Osteocyte (in vitro differentiated cells): ENCODE measurements around the gene LZTFL1. TPM values are rescaled to one million over a fixed set of nuclear protein-coding genes. Genes with fewer than 3 reads are reported as not detected.

Experiments used
- DNase-seq: peaks from one replicate; pipeline ENCODE4 v3.0.0; 2021; ENCODE audit warnings: mixed read lengths; ENCODE audit not compliant: unreplicated experiment; ENCODE audit errors: extremely low spot score
- H3K27ac Mint-ChIP-seq: one replicate; pipeline ENCODE4 v1.8.0; 2021; ENCODE audit warnings: mild to moderate bottlenecking, mixed read lengths; ENCODE audit not compliant: unreplicated experiment
- H3K27me3 Mint-ChIP-seq: one replicate; pipeline ENCODE4 v1.8.0; 2021; ENCODE audit warnings: mixed read lengths; ENCODE audit not compliant: unreplicated experiment
- H3K36me3 Mint-ChIP-seq: one replicate; pipeline ENCODE4 v1.8.0; 2021; ENCODE audit warnings: mixed read lengths; ENCODE audit not compliant: unreplicated experiment
- H3K4me1 Mint-ChIP-seq: one replicate; pipeline ENCODE4 v1.8.0; 2021; ENCODE audit warnings: mixed read lengths; ENCODE audit not compliant: unreplicated experiment
- H3K4me3 Mint-ChIP-seq: one replicate; pipeline ENCODE4 v1.8.0; 2021; ENCODE audit warnings: mild to moderate bottlenecking, moderate library complexity, mixed read lengths; ENCODE audit not compliant: unreplicated experiment
- H3K9me3 Mint-ChIP-seq: one replicate; pipeline ENCODE4 v1.8.0; 2021; ENCODE audit warnings: mixed read lengths; ENCODE audit not compliant: unreplicated experiment
- total RNA-seq: library from RNA; stranded (reverse); gene quantifications from 2 replicates; pipeline ENCODE4 v1.2.1, GENCODE V29; 2021
- TF ChIP-seq, protein P1 (sequence below): fragments of 200-600 bp; sonication (generic); IDR thresholded peaks from 2 replicates; pipeline ENCODE4 v1.5.0; 2021; ENCODE audit warnings: antibody characterized with exemption, mild to moderate bottlenecking, moderate library complexity

The LZTFL1 gene
- total RNA-seq, 1 donor from 2014 or later, result 20.2 TPM

DNA sequence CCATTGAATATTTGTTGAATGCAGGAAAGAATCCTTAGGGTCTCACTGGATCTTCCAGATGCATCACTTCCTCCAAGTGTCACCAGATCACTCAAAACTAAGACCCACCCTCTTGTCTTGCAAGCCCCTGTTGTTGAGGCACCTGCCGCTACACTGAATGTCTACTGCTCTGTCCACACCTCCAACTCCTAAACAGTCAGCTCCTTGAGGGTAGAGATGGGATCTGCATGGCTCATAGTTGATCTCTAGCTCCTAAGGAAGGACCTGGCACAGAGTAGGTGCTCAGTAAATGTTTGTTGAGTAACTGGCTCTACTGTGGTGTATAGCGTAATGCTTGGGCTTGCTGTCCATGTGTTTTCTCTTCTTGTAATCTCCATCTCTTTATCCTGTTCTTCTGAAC lies 54.4 kb downstream of the LZTFL1 start:
- Mint-ChIP-seq H3K27ac (no peak overlapping the region), H3K4me1 (no peaks in the 10 kb centered on the region), H3K4me3 (no peak overlapping the region), H3K9me3 (peaks cover 20% of the 10 kb centered on the region), H3K36me3 (peaks cover 2% of the 10 kb centered on the region), H3K27me3 (peaks cover 71% of the 10 kb centered on the region)
- peak; percentile 27 for DNase-seq
- TF ChIP-seq, protein P1, sequence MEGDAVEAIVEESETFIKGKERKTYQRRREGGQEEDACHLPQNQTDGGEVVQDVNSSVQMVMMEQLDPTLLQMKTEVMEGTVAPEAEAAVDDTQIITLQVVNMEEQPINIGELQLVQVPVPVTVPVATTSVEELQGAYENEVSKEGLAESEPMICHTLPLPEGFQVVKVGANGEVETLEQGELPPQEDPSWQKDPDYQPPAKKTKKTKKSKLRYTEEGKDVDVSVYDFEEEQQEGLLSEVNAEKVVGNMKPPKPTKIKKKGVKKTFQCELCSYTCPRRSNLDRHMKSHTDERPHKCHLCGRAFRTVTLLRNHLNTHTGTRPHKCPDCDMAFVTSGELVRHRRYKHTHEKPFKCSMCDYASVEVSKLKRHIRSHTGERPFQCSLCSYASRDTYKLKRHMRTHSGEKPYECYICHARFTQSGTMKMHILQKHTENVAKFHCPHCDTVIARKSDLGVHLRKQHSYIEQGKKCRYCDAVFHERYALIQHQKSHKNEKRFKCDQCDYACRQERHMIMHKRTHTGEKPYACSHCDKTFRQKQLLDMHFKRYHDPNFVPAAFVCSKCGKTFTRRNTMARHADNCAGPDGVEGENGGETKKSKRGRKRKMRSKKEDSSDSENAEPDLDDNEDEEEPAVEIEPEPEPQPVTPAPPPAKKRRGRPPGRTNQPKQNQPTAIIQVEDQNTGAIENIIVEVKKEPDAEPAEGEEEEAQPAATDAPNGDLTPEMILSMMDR, result no peak

DNA sequence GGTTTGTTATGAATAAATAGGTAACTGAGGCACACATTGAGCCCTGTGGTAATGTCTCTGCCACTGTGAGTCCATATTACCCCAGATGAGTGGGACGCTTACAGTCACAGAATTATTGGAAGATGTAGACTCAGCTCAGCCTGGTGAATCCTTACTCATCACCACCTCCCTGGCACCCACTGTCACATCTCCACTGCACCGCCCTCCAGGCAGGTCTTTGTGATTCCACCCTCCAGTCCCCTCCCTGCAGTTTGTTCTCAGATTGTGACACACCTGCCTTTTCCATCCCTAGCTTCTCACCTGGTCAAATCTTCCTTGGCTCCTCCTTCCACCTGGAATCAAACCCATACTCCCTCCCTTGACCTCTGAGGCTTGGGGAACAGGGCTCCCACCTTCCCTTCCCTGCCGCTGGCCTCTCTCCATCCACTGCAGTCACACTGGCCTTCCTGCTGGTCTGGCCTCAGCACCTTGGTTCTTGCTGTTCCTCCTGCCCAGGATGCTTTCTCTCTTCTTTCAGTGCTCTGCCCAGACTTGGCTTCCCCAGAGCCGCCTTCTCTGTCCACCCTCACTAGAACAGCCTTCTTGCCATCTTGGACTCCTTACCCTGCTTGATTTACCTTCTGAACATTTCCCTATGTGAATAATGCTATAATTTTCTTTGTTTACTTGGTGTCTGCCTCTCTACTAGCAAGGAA lies 55.0 kb downstream of the LZTFL1 start:
- no peak overlapping the region for H3K4me3 Mint-ChIP-seq
- H3K36me3 Mint-ChIP-seq, result peaks cover 2% of the 10 kb centered on the region
- H3K4me1 Mint-ChIP-seq, result no peaks in the 10 kb centered on the region
- no peak overlapping the region for H3K27ac Mint-ChIP-seq
- peaks cover 20% of the 10 kb centered on the region for H3K9me3 Mint-ChIP-seq
- DNase-seq, result peak; percentile 67
- TF ChIP-seq, protein P1, result no peak
- H3K27me3 Mint-ChIP-seq, result peaks cover 66% of the 10 kb centered on the region

DNA sequence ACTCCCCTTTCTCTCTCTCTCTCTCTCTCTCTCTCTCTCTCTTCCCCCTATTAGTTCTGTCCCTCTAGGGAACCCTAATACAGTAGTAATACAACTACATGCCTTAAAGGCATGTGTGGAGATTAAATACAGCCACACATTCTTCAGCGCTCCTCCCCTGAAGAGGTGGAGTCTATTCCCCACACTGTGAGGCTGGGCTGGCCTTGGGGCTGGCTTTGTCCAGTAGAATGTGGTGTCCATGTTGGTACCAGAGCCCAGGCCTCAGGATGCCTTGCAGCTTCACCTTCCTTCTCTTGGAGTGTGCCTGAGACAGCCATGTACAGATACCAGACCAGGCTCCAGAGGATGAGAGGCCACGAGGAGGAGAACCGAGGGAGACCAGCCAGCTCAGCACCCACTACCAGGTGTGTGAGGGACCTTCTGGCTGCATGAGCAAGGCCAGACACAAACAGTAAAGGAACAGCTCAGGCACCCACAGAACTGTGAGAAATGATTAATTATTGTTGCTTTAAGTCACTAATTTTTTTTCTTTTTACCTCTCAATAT lies 56.2 kb downstream of the LZTFL1 start:
- Mint-ChIP-seq H3K4me1 (no peaks in the 10 kb centered on the region), H3K27ac (no peak overlapping the region), H3K27me3 (peaks cover 57% of the 10 kb centered on the region), H3K4me3 (no peak overlapping the region), H3K9me3 (peaks cover 20% of the 10 kb centered on the region), H3K36me3 (peaks cover 2% of the 10 kb centered on the region)
- TF ChIP-seq, protein P1, result no peak
- DNase-seq, result peak; percentile 65

DNA sequence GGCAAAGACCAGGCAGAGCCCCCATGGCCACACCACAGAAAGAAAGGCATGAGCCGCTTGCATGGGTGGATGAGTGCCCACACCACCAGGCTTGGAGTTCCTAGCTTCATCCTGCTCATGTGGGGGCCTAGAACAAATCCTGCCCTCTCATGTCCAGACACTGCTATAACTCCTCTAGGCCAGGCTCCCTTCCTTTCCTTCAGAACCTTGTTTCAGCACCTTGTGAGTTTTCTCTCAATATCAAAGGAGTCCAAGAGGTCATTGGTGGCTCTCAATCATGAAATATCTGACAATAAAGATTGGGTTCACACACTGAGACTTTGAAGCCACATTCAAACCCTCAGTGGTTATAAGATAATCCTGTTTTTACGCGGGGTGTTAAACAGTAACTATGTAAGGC lies 58.3 kb downstream of the LZTFL1 start:
- Mint-ChIP-seq H3K27me3 (peaks cover 41% of the 10 kb centered on the region), H3K4me1 (no peaks in the 10 kb centered on the region), H3K4me3 (no peak overlapping the region), H3K36me3 (no peaks in the 10 kb centered on the region), H3K9me3 (peaks cover 8% of the 10 kb centered on the region), H3K27ac (no peak overlapping the region)
- DNase-seq, result peak; percentile 46
- TF ChIP-seq, protein P1, result no peak

DNA sequence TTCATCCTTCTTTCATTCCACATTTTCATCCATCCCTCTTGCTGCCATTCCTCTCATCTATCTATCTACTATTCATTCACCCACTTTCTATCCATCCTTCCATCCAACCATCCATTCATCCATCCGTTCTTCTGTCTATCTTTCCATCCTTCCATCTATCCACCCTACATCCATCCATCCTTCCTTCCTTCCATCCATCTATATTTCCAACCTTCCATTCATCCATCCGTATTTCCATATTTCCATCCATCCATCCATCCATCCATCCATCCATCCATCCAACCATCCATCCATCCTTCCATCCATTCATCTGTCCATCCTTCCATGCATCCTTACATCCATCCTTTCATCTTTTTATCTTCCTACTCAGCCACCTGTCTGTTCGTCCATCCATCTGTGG lies 59.5 kb downstream of the LZTFL1 start:
- Mint-ChIP-seq H3K27ac (no peak overlapping the region), H3K36me3 (no peaks in the 10 kb centered on the region), H3K9me3 (peaks cover 7% of the 10 kb centered on the region), H3K4me1 (no peaks in the 10 kb centered on the region), H3K4me3 (no peak overlapping the region), H3K27me3 (peaks cover 44% of the 10 kb centered on the region)
- DNase-seq, result no peak
- TF ChIP-seq, protein P1, result no peak
